ENCODE results near the gene HMX1. TPM values are rescaled to one million over a fixed set of nuclear protein-coding genes. Genes with fewer than 3 reads are reported as not detected.

Gene HMX1
- total RNA-seq, 2 donors from 2014 or later = not detected

GRCh38 chr4:8879574-8879973 lies 7.9 kb upstream of the HMX1 start:
- Mint-ChIP-seq H3K36me3 (peaks cover 7 to 8% of the 10 kb centered on the region in 2 donors), H3K27ac (no peak overlapping the region), H3K9me3 (peaks cover 0 to 6% of the 10 kb centered on the region in 2 donors)
- no peak for ATAC-seq
- no peak for DNase-seq (ENCODE audit: low spot score in 2 of 2)

DNA sequence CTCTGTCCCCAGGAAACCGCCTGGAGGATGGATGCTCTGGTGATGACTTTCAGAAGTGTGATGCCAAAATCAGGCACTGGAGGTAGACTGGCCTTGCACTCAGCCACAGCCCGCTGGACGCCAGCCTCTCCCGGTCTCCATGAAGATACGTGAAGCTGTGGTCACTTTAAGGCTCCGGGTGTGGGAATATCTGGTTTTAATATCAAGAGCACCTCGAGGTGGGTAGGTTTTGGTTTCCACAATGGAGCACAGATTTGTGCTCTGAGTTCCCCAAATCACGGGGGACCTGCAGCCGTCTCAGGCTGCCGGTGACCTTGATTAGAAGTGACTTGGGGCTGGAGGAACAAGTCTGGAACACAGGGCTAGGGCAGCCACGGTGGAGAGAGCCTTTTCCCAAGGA lies 6.8 kb upstream of the HMX1 start:
- H3K36me3 Mint-ChIP-seq = peaks cover 7 to 8% of the 10 kb centered on the region in 2 donors
- ATAC-seq = no peak

DNA sequence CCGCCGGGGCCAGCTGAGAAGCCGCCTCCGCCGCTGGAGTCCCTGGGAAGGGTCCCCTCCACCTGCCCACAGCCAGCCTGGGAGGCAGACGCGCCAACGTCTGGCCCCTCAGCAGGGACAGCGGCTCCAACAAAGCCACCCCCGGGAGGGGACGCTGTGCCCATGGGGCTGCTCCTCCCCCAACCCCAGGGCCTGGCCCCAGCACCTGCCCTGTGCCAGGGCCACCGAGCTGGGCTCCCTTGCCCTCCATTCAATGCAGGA lies 6.1 kb upstream of the HMX1 start:
- H3K9me3 Mint-ChIP-seq = peaks cover 0 to 6% of the 10 kb centered on the region in 2 donors
- no peak for DNase-seq (ENCODE audit: low spot score in 2 of 2)
- no peak for ATAC-seq
- peaks cover 7 to 8% of the 10 kb centered on the region in 2 donors for H3K36me3 Mint-ChIP-seq
- H3K27ac Mint-ChIP-seq = no peak overlapping the region

More for the DNA sequence above, 6.8 kb upstream of the HMX1 start:
- no peak for DNase-seq (ENCODE audit: low spot score in 2 of 2)
- Mint-ChIP-seq H3K9me3 (peaks cover 0 to 6% of the 10 kb centered on the region in 2 donors), H3K27ac (no peak overlapping the region)

GRCh38 chr4:8876982-8877779 lies 5.5 kb upstream of the HMX1 start:
- DNase-seq (ENCODE audit: low spot score in 2 of 2) (no peak), ATAC-seq (no peak)
- no peak overlapping the region for H3K27ac Mint-ChIP-seq
- peaks cover 7 to 8% of the 10 kb centered on the region in 2 donors for H3K36me3 Mint-ChIP-seq
- peaks cover 0 to 6% of the 10 kb centered on the region in 2 donors for H3K9me3 Mint-ChIP-seq

DNA sequence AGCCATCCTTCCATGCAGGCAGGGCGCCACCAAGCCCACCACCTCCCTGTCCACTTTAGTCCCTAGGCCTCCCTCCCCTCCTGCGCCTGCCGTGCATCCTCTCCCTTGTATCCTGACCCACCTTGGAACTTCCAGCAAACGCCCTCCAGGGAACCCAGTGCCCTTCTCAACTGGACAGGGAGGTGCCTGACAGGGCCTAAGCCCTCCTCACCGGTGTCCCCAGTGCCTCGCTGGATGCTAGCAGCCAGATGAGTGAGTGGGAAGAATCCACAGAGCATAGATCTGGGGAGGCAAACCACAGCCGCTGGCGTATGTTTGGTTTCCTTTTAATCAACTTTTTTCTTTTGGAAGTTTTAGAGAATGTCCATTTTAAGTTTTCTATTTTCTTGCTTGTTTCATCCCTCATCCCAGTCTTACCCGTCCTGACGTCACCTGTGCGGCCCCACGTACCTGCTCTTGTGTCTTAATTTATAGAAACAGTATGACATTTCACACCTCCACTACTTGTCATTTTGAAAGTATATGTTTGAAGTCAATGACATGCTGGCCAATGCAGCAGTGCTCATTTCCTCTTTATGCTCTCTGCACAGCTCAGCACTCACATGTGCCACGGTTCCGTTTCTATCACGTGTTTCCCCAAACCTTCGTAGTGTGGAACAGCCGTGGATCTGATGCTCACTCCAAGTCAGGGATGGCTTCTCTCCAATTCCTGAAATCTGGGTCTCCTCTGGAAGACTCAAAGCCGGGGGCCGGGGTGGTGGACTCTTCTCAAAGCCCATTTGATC lies 3.4 kb upstream of the HMX1 start:
- peaks cover 7 to 8% of the 10 kb centered on the region in 2 donors for H3K36me3 Mint-ChIP-seq
- H3K27ac Mint-ChIP-seq = no peak overlapping the region
- peaks cover 0 to 6% of the 10 kb centered on the region in 2 donors for H3K9me3 Mint-ChIP-seq
- ATAC-seq = peak in 1 of 2 donors; percentile 67
- DNase-seq (ENCODE audit: low spot score in 2 of 2) = no peak

- peaks cover 7 to 8% of the 10 kb centered on the region in 2 donors for H3K36me3 Mint-ChIP-seq
- no peak overlapping the region for H3K27ac Mint-ChIP-seq
- peaks cover 0 to 6% of the 10 kb centered on the region in 2 donors for H3K9me3 Mint-ChIP-seq
- DNase-seq (ENCODE audit: low spot score in 2 of 2) = no peak
- no peak for ATAC-seq
Observed at GRCh38 chr4:8874003-8874895, 2.6 kb upstream of the HMX1 start.

DNA sequence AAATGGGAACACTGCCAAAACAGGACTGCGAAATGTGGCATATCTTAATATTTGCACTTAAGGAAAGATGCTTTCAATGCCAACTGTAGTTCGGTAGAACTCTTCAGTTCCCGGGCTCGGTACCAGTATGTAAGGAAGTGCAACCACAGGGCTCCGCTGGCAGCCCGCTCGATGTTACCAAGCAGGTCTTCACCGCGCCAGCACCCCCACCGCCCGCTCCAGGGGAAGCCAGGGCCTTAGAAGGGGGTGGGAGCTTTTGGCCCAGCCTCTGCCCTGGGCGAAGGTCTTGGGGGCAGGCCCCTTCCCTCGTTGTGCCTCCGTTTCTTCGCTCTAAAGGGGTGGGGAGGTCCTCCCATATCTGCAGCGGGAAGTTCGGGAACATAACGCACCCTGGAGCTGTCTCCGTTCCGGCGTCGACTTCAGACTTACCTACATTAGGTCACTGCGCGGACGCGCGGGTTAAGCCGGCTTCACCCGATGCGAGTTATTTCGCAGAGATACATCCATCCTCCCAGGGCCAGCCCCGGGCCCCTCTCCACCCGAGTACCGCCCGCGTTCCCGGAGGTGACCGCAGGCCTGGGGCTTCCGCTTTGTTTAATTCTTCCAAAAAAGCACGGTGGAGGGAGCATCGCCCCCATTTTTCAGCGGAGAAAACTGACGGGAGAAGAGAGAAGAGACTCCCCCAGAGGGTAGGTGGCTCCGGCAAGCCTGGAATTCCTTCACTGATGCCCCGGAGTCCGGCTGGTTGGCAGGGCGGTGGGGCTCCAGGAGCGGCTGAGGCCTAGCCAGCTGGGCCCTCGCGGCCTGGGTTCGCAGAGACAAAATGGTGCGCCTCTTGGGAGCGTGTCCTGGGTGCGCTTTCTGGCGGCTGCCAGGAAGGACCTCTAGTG lies 1.0 kb upstream of the HMX1 start:
- peaks cover 0 to 6% of the 10 kb centered on the region in 2 donors for H3K9me3 Mint-ChIP-seq
- peaks cover 13 to 15% of the 10 kb centered on the region in 2 donors for H3K36me3 Mint-ChIP-seq
- no peak for ATAC-seq
- peak overlapping the region in 1 of 2 donors; percentile 85 for H3K27ac Mint-ChIP-seq
- no peak for DNase-seq (ENCODE audit: low spot score in 2 of 2)

GRCh38 chr4:8870647-8871416 lies 807 bp downstream of the HMX1 start:
- ATAC-seq (no peak), DNase-seq (ENCODE audit: low spot score in 2 of 2) (no peak)
- peaks cover 13 to 15% of the 10 kb centered on the region in 2 donors for H3K36me3 Mint-ChIP-seq
- H3K27ac Mint-ChIP-seq = no peak overlapping the region
- H3K9me3 Mint-ChIP-seq = peaks cover 0 to 6% of the 10 kb centered on the region in 2 donors

GRCh38 chr4:8869898-8870646 lies 1.6 kb downstream of the HMX1 start:
- no peak for DNase-seq (ENCODE audit: low spot score in 2 of 2)
- ATAC-seq = no peak
- peaks cover 0 to 1% of the 10 kb centered on the region in 2 donors for H3K9me3 Mint-ChIP-seq
- H3K36me3 Mint-ChIP-seq = peaks cover 8 to 10% of the 10 kb centered on the region in 2 donors
- no peak overlapping the region for H3K27ac Mint-ChIP-seq

GRCh38 chr4:8869002-8869897 lies 2.4 kb downstream of the HMX1 start:
- no peak overlapping the region for H3K27ac Mint-ChIP-seq
- H3K36me3 Mint-ChIP-seq = peaks cover 5 to 8% of the 10 kb centered on the region in 2 donors
- ATAC-seq = no peak
- no peak for DNase-seq (ENCODE audit: low spot score in 2 of 2)
- no peaks in the 10 kb centered on the region for H3K9me3 Mint-ChIP-seq

GRCh38 chr4:8868321-8869001 lies 3.2 kb downstream of the HMX1 start:
- H3K36me3 Mint-ChIP-seq = peaks cover 5 to 8% of the 10 kb centered on the region in 2 donors
- no peak for ATAC-seq
- peak overlapping the region in 1 of 2 donors; percentile 61 for H3K27ac Mint-ChIP-seq
- no peaks in the 10 kb centered on the region for H3K9me3 Mint-ChIP-seq
- DNase-seq (ENCODE audit: low spot score in 2 of 2) = no peak

DNA sequence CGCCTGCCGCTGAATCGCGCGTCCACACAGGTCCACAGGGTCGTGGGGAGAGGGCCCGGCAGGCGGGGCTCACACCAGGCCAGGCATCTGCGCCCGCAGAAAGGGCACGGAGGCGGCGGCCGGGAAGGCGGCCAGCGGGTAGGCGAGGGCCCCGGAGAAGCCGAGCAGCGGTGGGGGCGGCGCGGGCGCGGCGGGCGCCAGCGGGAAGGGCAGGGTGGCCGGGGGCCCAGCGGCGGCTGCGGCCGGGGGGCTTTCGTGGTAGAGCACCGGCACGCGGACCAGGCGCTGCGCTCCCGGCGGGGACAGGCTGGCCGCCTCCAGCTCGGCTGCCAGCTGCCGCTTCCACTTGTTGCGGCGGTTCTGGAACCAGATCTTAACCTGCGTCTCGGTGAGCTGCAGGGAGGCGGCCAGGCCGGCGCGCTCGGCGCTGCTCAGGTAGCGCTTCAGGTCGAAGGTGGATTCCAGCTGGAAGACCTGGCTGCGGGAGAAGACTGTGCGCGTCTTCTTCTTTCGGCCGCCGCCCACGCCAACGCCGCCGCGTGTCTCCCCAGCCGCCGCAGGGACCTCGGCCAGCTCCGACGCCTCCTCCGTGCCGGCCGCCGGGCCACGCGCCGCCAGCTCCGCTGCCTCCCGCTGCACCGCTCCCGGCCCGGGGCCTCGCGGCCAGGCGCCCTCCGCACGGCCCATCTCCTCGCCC lies 3.9 kb downstream of the HMX1 start:
- peaks cover 5 to 8% of the 10 kb centered on the region in 2 donors for H3K36me3 Mint-ChIP-seq
- no peaks in the 10 kb centered on the region for H3K9me3 Mint-ChIP-seq
- DNase-seq (ENCODE audit: low spot score in 2 of 2) (no peak), ATAC-seq (no peak)
- no peak overlapping the region for H3K27ac Mint-ChIP-seq

All from activated naive CD4-positive, alpha-beta T cell treated with anti-CD3 and anti-CD28 coated beads, Interleukin-2, amount 50 U/mL, for 72 hours (primary cell).